H1 (cell line): Measurements from ENCODE around the gene NFIA.

Source experiments
- JUN ChIP-seq: IDR thresholded peaks from 2 replicates; pipeline ENCODE4 v1.6.1; 2011; ENCODE audit warnings: low read depth, mild to moderate bottlenecking, improper control_type of control experiment, low read length
- KDM1A ChIP-seq: fragments of 200-600, 300-600 bp; sonication (generic); IDR thresholded peaks from 2 replicates; pipeline ENCODE4 v1.7.1; 2016; ENCODE audit warnings: mild to moderate bottlenecking, low read length, borderline replicate concordance
- POLR2A ChIP-seq, 2 experiments: IDR thresholded peaks; 1 replicate in 1 of 2; 2 replicates in 1 of 2; pipeline ENCODE4 v1.6.1; 2011; ENCODE audit warnings: low read depth in 2 of 2, low read length in 2 of 2, mild to moderate bottlenecking in 2 of 2; ENCODE audit errors: control extremely low read depth in 1 of 2
- TAF1 ChIP-seq: IDR thresholded peaks from 2 replicates; pipeline ENCODE4 v1.6.1; 2011; ENCODE audit warnings: mild to moderate bottlenecking, low read depth, low read length
- TEAD4 ChIP-seq: IDR thresholded peaks from 2 replicates; pipeline ENCODE4 v1.6.1; 2012; ENCODE audit warnings: low read depth, low read length, inconsistent platforms, mixed read lengths
- YY1 ChIP-seq: IDR thresholded peaks from 2 replicates; pipeline ENCODE4 v1.6.1; 2011; ENCODE audit warnings: low read depth, mild to moderate bottlenecking, low read length

GRCh38 chr1:61376151-61376550 is 293.8 kb downstream of the NFIA start:
- TF ChIP-seq POLR2A (IDR thresholded peaks at IDR 0.05; ENCODE audit: control extremely low read depth in 1 of 2, low read depth in 2 of 2, low read length in 2 of 2) (no peak), TEAD4 (no peak), YY1 (no peak), TAF1 (no peak), JUN (no peak), KDM1A (no peak)
